HG03354 (cell line): ENCODE results near the gene KIAA1671.

Experiments used
- ATAC-seq: cut with Tn5 transposase; IDR thresholded peaks from one replicate; pipeline ENCODE4 v1.9.1; 2021; ENCODE audit warnings: mild to moderate bottlenecking; ENCODE audit not compliant: unreplicated experiment, poor library complexity, severe bottlenecking

The KIAA1671 gene

GRCh38 chr22:24977370-24978221, 25.1 kb downstream of the KIAA1671 start:
- ATAC-seq, result no peak

DNA sequence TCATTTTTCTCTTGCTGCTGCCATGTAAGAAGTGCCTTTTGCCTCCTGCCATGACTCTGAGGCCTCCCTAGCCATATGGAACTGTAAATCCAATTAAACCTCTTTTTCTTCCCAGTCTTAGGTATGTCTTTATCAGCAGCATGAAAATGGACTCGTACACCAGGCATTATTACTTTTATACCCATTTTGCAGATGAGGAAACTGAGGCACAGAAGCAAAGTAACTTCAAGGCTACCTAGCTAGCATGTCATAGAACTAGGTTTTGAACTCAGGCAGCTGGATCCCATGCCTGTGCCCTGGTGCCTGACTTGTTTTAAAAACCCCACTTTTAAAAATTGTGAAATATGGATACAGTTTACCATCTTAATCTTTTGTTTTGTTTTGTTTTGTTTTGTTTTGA, 25.8 kb downstream of the KIAA1671 start:
- no peak for ATAC-seq

GRCh38 chr22:24981066-24981465, 28.6 kb downstream of the KIAA1671 start:
- no peak for ATAC-seq

- ATAC-seq, result no peak
Observed at GRCh38 chr22:24981656-24982055, 29.1 kb downstream of the KIAA1671 start.

DNA sequence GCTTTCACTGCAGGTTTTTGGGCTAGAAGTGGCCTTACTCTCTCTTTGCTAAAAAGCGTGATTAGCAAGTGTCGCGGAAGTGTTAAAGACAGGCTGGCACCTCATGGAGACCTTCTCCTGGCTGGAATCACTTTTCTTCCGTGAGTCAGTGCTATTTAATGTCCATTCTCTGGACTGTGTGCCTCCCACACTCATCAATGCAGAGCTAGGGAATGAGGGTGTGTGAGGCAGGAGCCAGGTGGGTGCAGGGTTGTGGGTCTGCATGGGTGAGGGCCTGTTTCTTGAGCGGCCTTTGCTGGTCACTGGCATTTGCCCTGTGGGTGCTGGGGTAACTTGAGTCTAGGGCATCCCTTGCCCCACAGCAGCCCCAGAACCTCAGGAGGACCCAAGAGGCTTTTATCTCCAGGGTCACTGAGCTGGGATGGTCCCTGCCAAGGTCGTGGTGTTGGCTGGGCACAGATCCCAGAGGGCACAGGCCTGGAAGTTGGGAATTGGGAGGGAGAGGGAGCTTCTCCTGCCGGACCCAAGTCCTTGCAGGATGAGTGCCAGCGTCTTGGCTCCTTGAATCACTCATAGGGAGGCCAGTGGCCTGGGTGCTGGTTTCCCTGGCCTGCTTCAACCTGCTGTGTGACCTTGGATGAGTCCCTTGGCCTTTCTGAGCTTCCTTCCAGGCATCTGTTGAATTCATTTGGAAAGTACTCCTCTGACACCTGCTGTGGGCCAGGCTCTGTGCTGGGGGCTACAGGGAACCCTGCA, 30.0 kb downstream of the KIAA1671 start:
- ATAC-seq, result no peak

DNA sequence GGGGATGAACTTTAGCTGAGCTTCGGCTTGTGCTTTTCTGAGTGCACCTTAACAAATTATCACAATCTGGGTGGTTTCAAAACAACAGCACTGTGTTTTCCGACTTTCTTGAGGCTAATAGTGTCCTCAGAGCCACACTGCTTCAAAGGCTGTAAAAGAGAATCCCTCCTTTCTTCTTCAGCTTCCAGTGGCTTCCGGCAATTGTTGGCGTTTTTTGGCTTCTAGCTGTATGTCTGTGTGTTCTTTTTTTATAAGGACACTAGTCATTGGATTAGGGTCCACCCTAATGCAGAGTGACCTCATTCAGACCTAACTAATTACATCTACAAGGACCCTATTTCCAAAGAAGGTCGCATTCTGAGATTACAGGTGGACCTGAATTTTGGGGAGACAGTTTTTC, 30.6 kb downstream of the KIAA1671 start:
- no peak for ATAC-seq

- ATAC-seq, result no peak
Observed at GRCh38 chr22:24984122-24984521, 31.6 kb downstream of the KIAA1671 start.

GRCh38 chr22:24985826-24986214, 33.3 kb downstream of the KIAA1671 start:
- ATAC-seq, result no peak

DNA sequence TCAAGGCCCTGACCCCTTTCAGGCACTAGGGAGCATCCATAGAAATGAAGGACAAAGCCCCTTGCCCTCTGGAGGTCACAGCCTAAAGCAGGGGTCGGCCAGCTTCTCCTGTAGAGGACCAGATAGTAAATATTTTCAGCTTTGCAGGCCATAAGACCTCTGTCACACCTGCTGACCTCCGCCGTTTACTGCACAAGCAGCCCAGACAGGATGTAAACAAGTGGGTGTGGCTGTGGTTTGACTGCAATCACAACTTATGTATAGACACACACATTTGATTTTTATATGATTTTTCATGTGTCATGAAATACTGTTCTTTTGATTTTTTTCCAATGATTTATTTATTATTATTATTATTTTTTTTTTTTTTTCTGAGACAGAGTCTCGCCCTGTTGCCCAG, 34.3 kb downstream of the KIAA1671 start:
- no peak for ATAC-seq

- no peak for ATAC-seq
Observed at GRCh38 chr22:24989135-24989534, 36.6 kb downstream of the KIAA1671 start.

- ATAC-seq, result no peak
Observed at GRCh38 chr22:24989541-24989951, 37.0 kb downstream of the KIAA1671 start.

- no peak for ATAC-seq
Observed at GRCh38 chr22:24990344-24990905, 37.9 kb downstream of the KIAA1671 start.

- ATAC-seq, result no peak
Observed at GRCh38 chr22:24992946-24993345, 40.4 kb downstream of the KIAA1671 start.

GRCh38 chr22:24994070-24994763, 41.7 kb downstream of the KIAA1671 start:
- ATAC-seq, result no peak

DNA sequence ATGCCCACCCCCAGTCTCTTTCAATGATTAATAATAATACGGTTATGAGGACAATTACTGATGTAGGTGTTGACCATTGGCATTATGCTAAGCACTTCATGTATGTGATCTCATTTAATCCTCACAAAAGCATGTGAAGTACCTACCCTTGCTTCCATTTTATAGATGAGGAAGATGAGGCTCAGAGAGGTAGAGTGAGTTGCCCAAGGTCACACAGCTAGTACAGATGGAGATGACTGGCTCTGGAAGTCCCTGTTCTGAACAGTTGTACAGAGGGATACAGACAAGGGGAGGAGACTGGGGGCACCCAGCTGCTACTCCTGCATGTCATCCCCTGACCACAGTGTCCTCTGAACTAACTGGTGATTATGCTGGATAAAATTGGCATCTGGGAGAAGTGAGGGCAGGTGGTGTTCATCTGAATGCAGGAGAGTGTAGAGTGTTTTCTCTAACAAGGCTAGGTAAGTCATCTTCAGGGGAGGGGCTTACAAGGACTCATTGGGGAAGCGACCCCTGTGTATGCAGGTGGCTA, 43.2 kb downstream of the KIAA1671 start:
- no peak for ATAC-seq

- no peak for ATAC-seq
Observed at GRCh38 chr22:24996420-24996952, 44.0 kb downstream of the KIAA1671 start.

DNA sequence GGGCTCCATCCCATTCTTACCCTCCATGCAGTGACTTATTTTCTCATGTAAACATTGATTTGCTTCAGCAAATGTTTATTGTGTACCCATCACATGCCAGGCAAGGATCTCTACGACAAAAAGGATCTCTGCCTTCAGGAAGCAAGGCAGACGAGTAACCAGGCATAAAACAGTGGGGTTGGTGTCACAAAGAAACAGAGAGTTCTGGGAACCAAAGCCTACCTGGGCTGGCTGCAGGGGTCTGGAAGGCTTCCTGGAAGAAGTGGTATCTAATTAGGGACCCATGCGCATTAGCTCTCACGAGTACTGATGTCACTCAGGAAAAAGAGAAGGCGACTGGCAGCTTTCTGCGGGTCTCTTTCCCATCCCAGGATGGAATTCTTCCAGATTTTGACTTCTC, 44.5 kb downstream of the KIAA1671 start:
- ATAC-seq, result no peak

GRCh38 chr22:25000686-25001085, 48.2 kb downstream of the KIAA1671 start:
- no peak for ATAC-seq

DNA sequence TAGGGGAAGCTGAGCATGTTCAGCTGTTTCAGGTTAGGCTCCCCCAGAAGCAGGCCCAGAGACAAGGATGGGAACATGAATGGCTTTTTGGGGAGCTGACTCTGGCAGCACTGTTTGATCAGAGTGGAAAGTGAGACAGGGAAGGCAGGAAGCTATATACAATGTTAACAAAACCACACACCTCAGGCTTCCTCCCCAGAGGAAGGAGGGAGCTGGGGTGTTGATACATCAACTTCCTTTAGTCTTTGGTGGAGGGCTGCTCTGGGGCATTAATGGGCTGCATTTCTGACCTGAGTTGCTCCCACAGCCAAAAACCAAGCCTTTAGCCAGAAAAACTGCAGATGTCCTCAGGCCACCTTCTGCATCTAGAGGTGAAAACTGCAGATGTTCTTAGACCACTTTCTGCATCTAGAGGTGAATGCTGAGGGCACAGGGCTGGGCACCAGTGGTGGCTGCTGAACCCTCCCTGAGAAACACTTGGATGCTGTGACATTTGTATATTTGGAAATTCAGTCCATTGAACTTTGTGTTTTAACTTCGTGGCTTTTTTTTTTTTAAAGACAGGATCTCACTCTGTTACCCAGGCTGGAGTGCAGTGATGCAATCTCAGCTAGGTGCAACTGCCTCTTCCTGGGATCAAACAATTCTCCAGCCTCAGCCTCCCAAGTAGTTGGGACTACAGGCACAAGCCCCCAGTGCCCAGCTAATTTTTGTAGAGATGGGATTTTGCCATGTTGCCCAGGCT, 49.9 kb downstream of the KIAA1671 start:
- ATAC-seq, result no peak
